Gastrocnemius medialis (tissue), 4 donors: Measurements from ENCODE around the gene PAQR7.

Experiments used
- POLR2A ChIP-seq, 2 donors: fragments of 450-650 bp; IDR thresholded peaks; one replicate each; pipeline ENCODE4 v1.6.1; 2017; ENCODE audit warnings: antibody characterized with exemption in 2 of 2, mild to moderate bottlenecking in 2 of 2, moderate library complexity in 2 of 2
- TF ChIP-seq, protein P1 (sequence below), 5 experiments: fragments of 450-650 bp in 3 of 5; fragments of 200-600 bp in 2 of 5; sonication (generic) in 2 of 5; IDR thresholded peaks in 4 of 5; conservative IDR thresholded peaks in 1 of 5; 1 replicate in 4 of 5; 2 replicates in 1 of 5; pipeline ENCODE4 v1.5.1; 2016 to 2019; ENCODE audit warnings: antibody characterized with exemption in 5 of 5, mild to moderate bottlenecking in 3 of 5, moderate library complexity in 3 of 5

DNA sequence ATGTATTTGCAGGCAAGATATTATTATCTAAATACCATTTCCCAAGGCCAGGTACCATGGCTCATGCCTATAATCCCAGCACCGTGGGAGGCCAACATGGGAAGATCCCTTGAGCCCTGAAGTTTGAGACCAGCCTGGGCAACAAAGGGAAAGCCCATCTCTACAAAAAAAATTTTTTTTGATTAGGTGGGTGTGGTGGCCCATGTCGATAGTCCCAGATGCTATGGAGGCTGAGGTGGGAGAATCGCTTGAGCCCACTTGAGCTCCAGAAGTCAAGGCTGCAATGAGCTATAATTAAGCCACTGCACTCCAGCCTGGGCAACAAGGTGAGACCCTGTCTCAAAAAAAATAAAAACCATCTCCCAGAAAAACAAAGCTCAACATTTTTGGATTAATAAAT is 28.5 kb upstream of the PAQR7 start:
- TF ChIP-seq, protein P1, sequence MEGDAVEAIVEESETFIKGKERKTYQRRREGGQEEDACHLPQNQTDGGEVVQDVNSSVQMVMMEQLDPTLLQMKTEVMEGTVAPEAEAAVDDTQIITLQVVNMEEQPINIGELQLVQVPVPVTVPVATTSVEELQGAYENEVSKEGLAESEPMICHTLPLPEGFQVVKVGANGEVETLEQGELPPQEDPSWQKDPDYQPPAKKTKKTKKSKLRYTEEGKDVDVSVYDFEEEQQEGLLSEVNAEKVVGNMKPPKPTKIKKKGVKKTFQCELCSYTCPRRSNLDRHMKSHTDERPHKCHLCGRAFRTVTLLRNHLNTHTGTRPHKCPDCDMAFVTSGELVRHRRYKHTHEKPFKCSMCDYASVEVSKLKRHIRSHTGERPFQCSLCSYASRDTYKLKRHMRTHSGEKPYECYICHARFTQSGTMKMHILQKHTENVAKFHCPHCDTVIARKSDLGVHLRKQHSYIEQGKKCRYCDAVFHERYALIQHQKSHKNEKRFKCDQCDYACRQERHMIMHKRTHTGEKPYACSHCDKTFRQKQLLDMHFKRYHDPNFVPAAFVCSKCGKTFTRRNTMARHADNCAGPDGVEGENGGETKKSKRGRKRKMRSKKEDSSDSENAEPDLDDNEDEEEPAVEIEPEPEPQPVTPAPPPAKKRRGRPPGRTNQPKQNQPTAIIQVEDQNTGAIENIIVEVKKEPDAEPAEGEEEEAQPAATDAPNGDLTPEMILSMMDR (IDR thresholded peaks at IDR 0.05 in 4 of 5, conservative IDR thresholded peaks at IDR 0.05 in 1 of 5) = no peak
- no peak for TF ChIP-seq POLR2A (IDR thresholded peaks at IDR 0.05)
